ENCODE measurements around the gene JAKMIP1. TPM values are rescaled to one million over a fixed set of nuclear protein-coding genes. Genes with fewer than 3 reads are reported as not detected.
"Not testable (repeated sequence)": the region's sequence is repeated elsewhere in the genome, so short reads cannot be mapped to it uniquely, and the experiment has no call there.

The JAKMIP1 gene
- total RNA-seq, 2 experiments from 2014 or later, result 2.0 to 2.1 TPM

GRCh38 chr4:5995901-5996623, 204.3 kb downstream of the JAKMIP1 start:
- intact Hi-C loops (cut with DNase I, micrococcal nuclease), result no loop called here
- Histone ChIP-seq H3K36me3 (ENCODE audit: insufficient read depth, low read length) (no peaks in the 10 kb centered on the region), H3K4me1 (ENCODE audit: insufficient read depth, low read length) (no peaks in the 10 kb centered on the region), H3K9me3 (ENCODE audit: control insufficient read depth in 1 of 2, insufficient read depth in 1 of 2, low read length in 2 of 2) (no peaks in the 10 kb centered on the region), H3K4me3 (ENCODE audit: low read length) (no peak overlapping the region), H3K27ac (ENCODE audit: low read depth in 1 of 2, low read length in 2 of 2) (no peak overlapping the region), H3K27me3 (ENCODE audit: control insufficient read depth in 1 of 2, insufficient read depth in 2 of 2, low read length in 2 of 2) (peaks cover 0 to 2% of the 10 kb centered on the region in 2 experiments)
- Mint-ChIP-seq H3K4me3 (no peak overlapping the region), H3K4me1 (ENCODE audit: low read depth) (no peaks in the 10 kb centered on the region), H3K9me3 (no peaks in the 10 kb centered on the region), H3K27me3 (peaks cover 20% of the 10 kb centered on the region), H3K36me3 (ENCODE audit: low read depth) (no peaks in the 10 kb centered on the region), H3K27ac (no peak overlapping the region)
- ATAC-seq (ENCODE audit: poor library complexity), result no peak
- POLR2A ChIA-PET, result no interaction called here
- TF ChIP-seq CTCF (IDR thresholded peaks at IDR 0.05), result no peak
- CTCF ChIA-PET, result no interaction called here
- no peak for DNase-seq

GRCh38 chr4:5993876-5994811, 206.2 kb downstream of the JAKMIP1 start:
- intact Hi-C loops (cut with DNase I, micrococcal nuclease), result no loop called here
- H3K36me3 Mint-ChIP-seq (ENCODE audit: low read depth), result no peaks in the 10 kb centered on the region
- Histone ChIP-seq H3K4me1 (ENCODE audit: insufficient read depth, low read length) (no peaks in the 10 kb centered on the region), H3K27ac (ENCODE audit: low read depth in 1 of 2, low read length in 2 of 2) (no peak overlapping the region), H3K4me3 (ENCODE audit: low read length) (no peak overlapping the region), H3K9me3 (ENCODE audit: control insufficient read depth in 1 of 2, insufficient read depth in 1 of 2, low read length in 2 of 2) (no peaks in the 10 kb centered on the region), H3K27me3 (ENCODE audit: control insufficient read depth in 1 of 2, insufficient read depth in 2 of 2, low read length in 2 of 2) (peaks cover 0 to 2% of the 10 kb centered on the region in 2 experiments), H3K36me3 (ENCODE audit: insufficient read depth, low read length) (no peaks in the 10 kb centered on the region)
- H3K27ac Mint-ChIP-seq, result no peak overlapping the region
- DNase-seq, result no peak
- no peak for TF ChIP-seq CTCF (IDR thresholded peaks at IDR 0.05)
- no peak for ATAC-seq (ENCODE audit: poor library complexity)
- H3K4me1 Mint-ChIP-seq (ENCODE audit: low read depth), result no peaks in the 10 kb centered on the region
- no peaks in the 10 kb centered on the region for H3K9me3 Mint-ChIP-seq
- POLR2A ChIA-PET, result no interaction called here
- CTCF ChIA-PET, result no interaction called here
- peaks cover 15% of the 10 kb centered on the region for H3K27me3 Mint-ChIP-seq
- no peak overlapping the region for H3K4me3 Mint-ChIP-seq

- H3K4me1 Mint-ChIP-seq (ENCODE audit: low read depth); H3K27ac Mint-ChIP-seq; H3K4me1 ChIP-seq (ENCODE audit: insufficient read depth, low read length); ATAC-seq (ENCODE audit: poor library complexity); POLR2A ChIA-PET; H3K36me3 ChIP-seq (ENCODE audit: insufficient read depth, low read length); H3K27ac ChIP-seq (ENCODE audit: low read depth in 1 of 2, low read length in 2 of 2); H3K36me3 Mint-ChIP-seq (ENCODE audit: low read depth); CTCF ChIA-PET; intact Hi-C loops (cut with DNase I, micrococcal nuclease); H3K4me3 ChIP-seq (ENCODE audit: low read length); DNase-seq; H3K9me3 ChIP-seq (ENCODE audit: control insufficient read depth in 1 of 2, insufficient read depth in 1 of 2, low read length in 2 of 2); H3K4me3 Mint-ChIP-seq; H3K9me3 Mint-ChIP-seq; H3K27me3 ChIP-seq (ENCODE audit: control insufficient read depth in 1 of 2, insufficient read depth in 2 of 2, low read length in 2 of 2): not testable (repeated sequence)
- H3K27me3 Mint-ChIP-seq, result peaks cover 11% of the 10 kb centered on the region
Observed at GRCh38 chr4:5993346-5993745, 207.0 kb downstream of the JAKMIP1 start.
